HepG2 (cell line): Measurements from ENCODE around the gene DMRT1. TPM values are rescaled to one million over a fixed set of nuclear protein-coding genes. Genes with fewer than 3 reads are reported as not detected.
"Not testable (repeated sequence)": the region's sequence is repeated elsewhere in the genome, so short reads cannot be mapped to it uniquely, and the experiment has no call there.

Experiments used
- ATAC-seq: fragments of 200-7000 bp; cut with Tn5 transposase; 3 replicates; pipeline ENCODE4 v1.9.1; 2020; ENCODE audit warnings: mild to moderate bottlenecking, moderate library complexity
- BruUV-seq: library from RNA; stranded (reverse); fragments of 400-500 nt; replicated peaks from 2 replicates; lab custom pipeline; 2021; lab: Mats Ljungman, UMichigan
- CTCF ChIA-PET: fragments of 300-600 bp; formaldehyde crosslinking; extraction: SDS; loops from one replicate; lab custom pipeline; 2021; ENCODE audit warnings: low total read pairs, inconsistent platforms, low intra/inter-chr PET ratio; lab: Yijun Ruan, JAX
- POLR2A ChIA-PET: fragments of 350-600 bp; sonication (Branson Sonifier 250); formaldehyde crosslinking; loops from one replicate; lab custom pipeline; 2020; ENCODE audit warnings: antibody characterized with exemption, inconsistent platforms; lab: Yijun Ruan, JAX
- DNase-seq: peaks from one replicate; pipeline ENCODE4 v3.0.0-alpha.2; 2015; ENCODE audit warnings: low spot score
- FAIRE-seq: peaks from 3 replicates; lab custom pipeline; 2011; peaks lifted over from hg19 to GRCh38; lab: Jason Lieb, UNC
- H2AFZ ChIP-seq: one replicate; pipeline ENCODE4 v1.6.1; 2011; ENCODE audit warnings: low read length, inconsistent platforms
- H3K27ac ChIP-seq: fragments of 300-600 bp; 3 replicates; pipeline ENCODE4 v1.8.0; 2011; ENCODE audit warnings: mixed run types, mild to moderate bottlenecking, mixed read lengths, low read length, inconsistent platforms; ENCODE audit not compliant: insufficient read depth; ENCODE audit errors: extremely low read length
- H3K27me3 ChIP-seq, 2 experiments: fragments of 200-600 bp in 1 of 2; 2 replicates in 1 of 2; 3 replicates in 1 of 2; pipeline versions ENCODE4 v1.6.0 to v1.8.0; 2011; ENCODE audit warnings: low read length in 2 of 2, mild to moderate bottlenecking in 2 of 2, moderate library complexity in 2 of 2, inconsistent platforms in 1 of 2; ENCODE audit not compliant: insufficient read depth in 2 of 2, control insufficient read depth in 1 of 2
- H3K36me3 ChIP-seq, 2 experiments: fragments of 200-600 bp in 1 of 2; replicated peaks in 1 of 2; 2 replicates in 1 of 2; 3 replicates in 1 of 2; pipeline versions ENCODE4 v1.5.1 to v1.8.0; 2011; ENCODE audit warnings: low read length in 2 of 2, inconsistent platforms in 1 of 2; ENCODE audit not compliant: insufficient read depth in 2 of 2, control insufficient read depth in 1 of 2
- H3K4me1 ChIP-seq: 2 replicates; pipeline ENCODE4 v1.5.1; 2012; ENCODE audit warnings: low read length, inconsistent platforms; ENCODE audit not compliant: insufficient read depth
- H3K4me2 ChIP-seq: 2 replicates; pipeline ENCODE4 v1.6.0; 2011; ENCODE audit warnings: low read depth, low read length, inconsistent platforms
- H3K4me3 ChIP-seq, 3 experiments: fragments of 200-600 bp in 1 of 3; sonication (generic), shearing (Covaris generic) in 1 of 3; replicated peaks in 1 of 3; 2 replicates each; pipeline ENCODE4 v1.5.1; 2011 to 2016; ENCODE audit warnings: low read length in 3 of 3, inconsistent platforms in 2 of 3, low read depth in 2 of 3, mild to moderate bottlenecking in 2 of 3, control low read depth in 1 of 3, mixed read lengths in 1 of 3; ENCODE audit not compliant: insufficient read depth in 1 of 3
- H3K79me2 ChIP-seq: one replicate; pipeline ENCODE4 v1.6.1; 2011; ENCODE audit warnings: low read length, inconsistent platforms; ENCODE audit not compliant: insufficient read depth
- H3K9ac ChIP-seq: 2 replicates; pipeline ENCODE4 v1.6.0; 2011; ENCODE audit warnings: mild to moderate bottlenecking, low read depth, low read length, inconsistent platforms; ENCODE audit not compliant: insufficient read depth
- H3K9me3 ChIP-seq: 2 replicates; pipeline ENCODE4 v1.5.1; 2012; ENCODE audit warnings: mild to moderate bottlenecking, low read length
- H4K20me1 ChIP-seq: 2 replicates; pipeline ENCODE4 v1.6.0; 2011; ENCODE audit warnings: inconsistent platforms, mild to moderate bottlenecking, low read length, moderate library complexity; ENCODE audit not compliant: insufficient read depth
- GABPA ChIP-seq, 2 experiments: IDR thresholded peaks; 2 replicates each; pipeline ENCODE4 v1.6.1; 2011 to 2016; ENCODE audit warnings: low read depth in 2 of 2, low read length in 1 of 2, missing biosample characterization in 1 of 2, missing genetic modification characterization in 1 of 2
- GABPB1 ChIP-seq: IDR thresholded peaks from 2 replicates; pipeline ENCODE4 v1.6.1; 2016; ENCODE audit warnings: mild to moderate bottlenecking, missing genetic modification reagents, moderate library complexity, missing compliant biosample characterization
- SETDB1 ChIP-seq: sonication (generic); formaldehyde crosslinking; IDR thresholded peaks from 2 replicates; pipeline ENCODE4 v1.5.1; 2020; ENCODE audit warnings: missing genetic modification reagents, mild to moderate bottlenecking, borderline replicate concordance
- WGBS: methylation state at CpG from one replicate; pipeline ENCODE4 v1.1.6; 2017; ENCODE audit warnings: low lambda C conversion rate; 5-methylcytosine and 5-hydroxymethylcytosine counted together
- in situ Hi-C: cut with HindIII; loops from 2 replicates; pipeline ENCODE4 v1.10.0; 2017; ENCODE audit warnings: low pct_unique_long_range_greater_than_20kb; ENCODE audit not compliant: extremely low pct_ligation_motif_present
- intact Hi-C: fragments of 100-400 bp; cut with micrococcal nuclease; formaldehyde crosslinking; loops from one replicate; pipeline ENCODE4 v1.10.0; 2022; ENCODE audit not compliant: unreplicated experiment
- polyA plus RNA-seq, 8 experiments: library from polyadenylated mRNA; depleted of rRNA in 3 of 8; stranded (reverse) in 7 of 8; unstranded in 1 of 8; fragments of >200 nt; fragmentation: Illumina TruSeq in 4 of 8; extraction: Trizol in 4 of 8; gene quantifications; 2 replicates each; pipeline versions ENCODE4 v1.2.1 to v1.2.3, GENCODE V29; 2011 to 2016; ENCODE audit warnings: low read depth in 4 of 8, missing spikeins in 1 of 8, mixed read lengths in 1 of 8; ENCODE audit not compliant: insufficient read depth in 1 of 8
- total RNA-seq, 5 experiments: library from RNA; depleted of rRNA; stranded (reverse); fragments of >200 nt; fragmentation: Illumina TruSeq; extraction: Trizol; gene quantifications; 2 replicates each; pipeline ENCODE4 v1.2.3, GENCODE V29; 2016; ENCODE audit warnings: low read depth in 1 of 5
- TF ChIP-seq, protein P1 (sequence below): sonication (generic); formaldehyde crosslinking; IDR thresholded peaks from 2 replicates; pipeline ENCODE4 v1.5.0; 2020; ENCODE audit warnings: mild to moderate bottlenecking, missing genetic modification reagents, moderate library complexity
- TF ChIP-seq, protein P2 (sequence below): sonication (generic); formaldehyde crosslinking; IDR thresholded peaks from 2 replicates; pipeline ENCODE4 v1.4.0; 2020; ENCODE audit warnings: missing genetic modification reagents
- TF ChIP-seq, protein P3 (sequence below): sonication (generic); formaldehyde crosslinking; IDR thresholded peaks from 2 replicates; pipeline ENCODE4 v1.5.1; 2020; ENCODE audit warnings: mild to moderate bottlenecking, missing genetic modification reagents, moderate library complexity

The DMRT1 gene
- total and polyA plus RNA-seq, 2 of the 13 experiments (the other 11 are each of a cell fraction or from before 2014, with no cell fraction given), result not detected

DNA sequence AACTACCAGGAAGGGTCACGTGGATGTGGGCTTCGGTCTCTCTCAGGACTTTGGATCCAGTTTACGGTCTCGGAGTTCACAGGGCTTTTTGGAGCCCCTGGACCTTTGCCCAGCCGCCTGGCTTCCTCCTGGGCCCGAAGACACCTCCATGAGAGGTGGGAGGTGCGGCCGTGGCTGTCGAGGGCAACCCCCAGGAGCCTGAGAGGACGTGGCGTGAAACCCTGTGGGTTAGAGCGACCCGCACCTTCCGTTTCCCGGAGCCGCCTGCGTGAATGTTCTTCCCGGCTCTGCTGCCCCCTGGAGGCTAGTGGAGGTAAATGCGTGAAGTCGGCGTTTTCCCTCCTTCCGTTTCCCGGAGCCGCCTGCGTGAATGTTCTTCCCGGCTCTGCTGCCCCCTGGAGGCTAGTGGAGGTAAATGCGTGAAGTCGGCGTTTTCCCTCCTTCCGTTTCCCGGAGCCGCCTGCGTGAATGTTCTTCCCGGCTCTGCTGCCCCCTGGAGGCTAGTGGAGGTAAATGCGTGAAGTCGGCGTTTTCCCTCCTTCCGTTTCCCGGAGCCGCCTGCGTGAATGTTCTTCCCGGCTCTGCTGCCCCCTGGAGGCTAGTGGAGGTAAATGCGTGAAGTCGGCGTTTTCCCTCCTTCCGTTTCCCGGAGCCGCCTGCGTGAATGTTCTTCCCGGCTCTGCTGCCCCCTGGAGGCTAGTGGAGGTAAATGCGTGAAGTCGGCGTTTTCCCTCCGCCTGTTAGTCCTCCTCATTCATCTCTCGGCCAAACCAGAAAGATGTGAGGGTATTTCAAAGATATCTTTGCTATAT, 157.0 kb downstream of the DMRT1 start:
- BruUV-seq; H3K4me1 ChIP-seq; H3K9me3 ChIP-seq; DNase-seq; FAIRE-seq; intact Hi-C loops; H3K4me2 ChIP-seq; H2AFZ ChIP-seq; H3K27ac ChIP-seq; H3K36me3 ChIP-seq; POLR2A ChIA-PET; H3K27me3 ChIP-seq; H3K79me2 ChIP-seq; H4K20me1 ChIP-seq; H3K4me3 ChIP-seq; H3K9ac ChIP-seq; TF ChIP-seq GABPA (IDR thresholded peaks at IDR 0.05; ENCODE audit: low read depth, low read length): not testable (repeated sequence)
- in situ Hi-C loops, result loop anchor here (25.0 kb wide), 1 partner anchor 411 kb away; no protein-coding TSS in a partner anchor
- peak; percentile 31; the same call in 1 of the 3 replicates for ATAC-seq
- TF ChIP-seq SETDB1 (CRISPR knock-in tag), result 0 out of 2 replicates have a peak, but pooled peaks have one; percentile 56
- TF ChIP-seq, protein P1, sequence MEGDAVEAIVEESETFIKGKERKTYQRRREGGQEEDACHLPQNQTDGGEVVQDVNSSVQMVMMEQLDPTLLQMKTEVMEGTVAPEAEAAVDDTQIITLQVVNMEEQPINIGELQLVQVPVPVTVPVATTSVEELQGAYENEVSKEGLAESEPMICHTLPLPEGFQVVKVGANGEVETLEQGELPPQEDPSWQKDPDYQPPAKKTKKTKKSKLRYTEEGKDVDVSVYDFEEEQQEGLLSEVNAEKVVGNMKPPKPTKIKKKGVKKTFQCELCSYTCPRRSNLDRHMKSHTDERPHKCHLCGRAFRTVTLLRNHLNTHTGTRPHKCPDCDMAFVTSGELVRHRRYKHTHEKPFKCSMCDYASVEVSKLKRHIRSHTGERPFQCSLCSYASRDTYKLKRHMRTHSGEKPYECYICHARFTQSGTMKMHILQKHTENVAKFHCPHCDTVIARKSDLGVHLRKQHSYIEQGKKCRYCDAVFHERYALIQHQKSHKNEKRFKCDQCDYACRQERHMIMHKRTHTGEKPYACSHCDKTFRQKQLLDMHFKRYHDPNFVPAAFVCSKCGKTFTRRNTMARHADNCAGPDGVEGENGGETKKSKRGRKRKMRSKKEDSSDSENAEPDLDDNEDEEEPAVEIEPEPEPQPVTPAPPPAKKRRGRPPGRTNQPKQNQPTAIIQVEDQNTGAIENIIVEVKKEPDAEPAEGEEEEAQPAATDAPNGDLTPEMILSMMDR (CRISPR knock-in tag), result peak; percentile 61
- peak; percentile 77; the same call in 1 of the 2 replicates for TF ChIP-seq GABPB1 (CRISPR knock-in tag)
- TF ChIP-seq, protein P2, sequence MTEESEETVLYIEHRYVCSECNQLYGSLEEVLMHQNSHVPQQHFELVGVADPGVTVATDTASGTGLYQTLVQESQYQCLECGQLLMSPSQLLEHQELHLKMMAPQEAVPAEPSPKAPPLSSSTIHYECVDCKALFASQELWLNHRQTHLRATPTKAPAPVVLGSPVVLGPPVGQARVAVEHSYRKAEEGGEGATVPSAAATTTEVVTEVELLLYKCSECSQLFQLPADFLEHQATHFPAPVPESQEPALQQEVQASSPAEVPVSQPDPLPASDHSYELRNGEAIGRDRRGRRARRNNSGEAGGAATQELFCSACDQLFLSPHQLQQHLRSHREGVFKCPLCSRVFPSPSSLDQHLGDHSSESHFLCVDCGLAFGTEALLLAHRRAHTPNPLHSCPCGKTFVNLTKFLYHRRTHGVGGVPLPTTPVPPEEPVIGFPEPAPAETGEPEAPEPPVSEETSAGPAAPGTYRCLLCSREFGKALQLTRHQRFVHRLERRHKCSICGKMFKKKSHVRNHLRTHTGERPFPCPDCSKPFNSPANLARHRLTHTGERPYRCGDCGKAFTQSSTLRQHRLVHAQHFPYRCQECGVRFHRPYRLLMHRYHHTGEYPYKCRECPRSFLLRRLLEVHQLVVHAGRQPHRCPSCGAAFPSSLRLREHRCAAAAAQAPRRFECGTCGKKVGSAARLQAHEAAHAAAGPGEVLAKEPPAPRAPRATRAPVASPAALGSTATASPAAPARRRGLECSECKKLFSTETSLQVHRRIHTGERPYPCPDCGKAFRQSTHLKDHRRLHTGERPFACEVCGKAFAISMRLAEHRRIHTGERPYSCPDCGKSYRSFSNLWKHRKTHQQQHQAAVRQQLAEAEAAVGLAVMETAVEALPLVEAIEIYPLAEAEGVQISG (CRISPR knock-in tag), result 0 out of 2 replicates have a peak, but pooled peaks have one; percentile 21
- TF ChIP-seq, protein P3, sequence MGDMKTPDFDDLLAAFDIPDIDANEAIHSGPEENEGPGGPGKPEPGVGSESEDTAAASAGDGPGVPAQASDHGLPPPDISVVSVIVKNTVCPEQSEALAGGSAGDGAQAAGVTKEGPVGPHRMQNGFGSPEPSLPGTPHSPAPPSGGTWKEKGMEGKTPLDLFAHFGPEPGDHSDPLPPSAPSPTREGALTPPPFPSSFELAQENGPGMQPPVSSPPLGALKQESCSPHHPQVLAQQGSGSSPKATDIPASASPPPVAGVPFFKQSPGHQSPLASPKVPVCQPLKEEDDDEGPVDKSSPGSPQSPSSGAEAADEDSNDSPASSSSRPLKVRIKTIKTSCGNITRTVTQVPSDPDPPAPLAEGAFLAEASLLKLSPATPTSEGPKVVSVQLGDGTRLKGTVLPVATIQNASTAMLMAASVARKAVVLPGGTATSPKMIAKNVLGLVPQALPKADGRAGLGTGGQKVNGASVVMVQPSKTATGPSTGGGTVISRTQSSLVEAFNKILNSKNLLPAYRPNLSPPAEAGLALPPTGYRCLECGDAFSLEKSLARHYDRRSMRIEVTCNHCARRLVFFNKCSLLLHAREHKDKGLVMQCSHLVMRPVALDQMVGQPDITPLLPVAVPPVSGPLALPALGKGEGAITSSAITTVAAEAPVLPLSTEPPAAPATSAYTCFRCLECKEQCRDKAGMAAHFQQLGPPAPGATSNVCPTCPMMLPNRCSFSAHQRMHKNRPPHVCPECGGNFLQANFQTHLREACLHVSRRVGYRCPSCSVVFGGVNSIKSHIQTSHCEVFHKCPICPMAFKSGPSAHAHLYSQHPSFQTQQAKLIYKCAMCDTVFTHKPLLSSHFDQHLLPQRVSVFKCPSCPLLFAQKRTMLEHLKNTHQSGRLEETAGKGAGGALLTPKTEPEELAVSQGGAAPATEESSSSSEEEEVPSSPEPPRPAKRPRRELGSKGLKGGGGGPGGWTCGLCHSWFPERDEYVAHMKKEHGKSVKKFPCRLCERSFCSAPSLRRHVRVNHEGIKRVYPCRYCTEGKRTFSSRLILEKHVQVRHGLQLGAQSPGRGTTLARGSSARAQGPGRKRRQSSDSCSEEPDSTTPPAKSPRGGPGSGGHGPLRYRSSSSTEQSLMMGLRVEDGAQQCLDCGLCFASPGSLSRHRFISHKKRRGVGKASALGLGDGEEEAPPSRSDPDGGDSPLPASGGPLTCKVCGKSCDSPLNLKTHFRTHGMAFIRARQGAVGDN (CRISPR knock-in tag), result peak; percentile 26; the same call in 1 of the 2 replicates
- TF ChIP-seq GABPA (CRISPR knock-in tag; IDR thresholded peaks at IDR 0.05; ENCODE audit: low read depth), result peak; percentile 37; the same call in 1 of the 2 replicates
- CTCF ChIA-PET, result interaction anchor here (0.8 to 1.6 kb wide), 5 partner anchors 11 to 613 kb away, joined by 3 to 4 read pairs (median 3); no protein-coding TSS in a partner anchor
- WGBS, result 51% methylated on average over 32 of the region's 55 CpGs
